CD4-positive, alpha-beta T cell (primary cell): ENCODE results near the gene ADAM8. TPM values are rescaled to one million over a fixed set of nuclear protein-coding genes. Genes with fewer than 3 reads are reported as not detected.

Experiments
- ATAC-seq: fragments of 200-7000 bp; cut with Tn5 transposase; one replicate; pipeline ENCODE4 v1.10.0; 2022; ENCODE audit warnings: mild to moderate bottlenecking; ENCODE audit not compliant: poor library complexity
- CTCF ChIA-PET: fragments of 350-600 bp; sonication (Branson Sonifier 250); formaldehyde crosslinking; loops from one replicate; lab custom pipeline; 2021; ENCODE audit warnings: antibody characterized with exemption, inconsistent platforms; lab: Charles Lee
- POLR2A ChIA-PET: fragments of 350-600 bp; sonication (Branson Sonifier 250); formaldehyde crosslinking; loops from one replicate; lab custom pipeline; 2021; ENCODE audit warnings: antibody characterized with exemption, inconsistent platforms; lab: Charles Lee
- DNase-seq, 14 experiments: peaks; one replicate each; pipeline ENCODE4 v3.0.0-alpha.2; 2013 to 2020; ENCODE audit warnings: mixed read lengths in 2 of 14
- H3K27ac ChIP-seq, 2 donors: one replicate each; pipeline versions ENCODE4 v1.5.1 to v1.7.0; 2013; ENCODE audit warnings: low read length in 2 of 2, low read depth in 1 of 2, mild to moderate bottlenecking in 1 of 2
- H3K27me3 ChIP-seq, 2 experiments: 1 replicate in 1 of 2; 2 replicates in 1 of 2; pipeline versions ENCODE4 v1.6.1 to v1.7.0; 2013; ENCODE audit warnings: low read length in 2 of 2, control low read depth in 1 of 2, mild to moderate bottlenecking in 1 of 2, moderate library complexity in 1 of 2; ENCODE audit not compliant: insufficient read depth in 2 of 2, control insufficient read depth in 1 of 2
- H3K36me3 ChIP-seq: one replicate; pipeline ENCODE4 v1.6.1; 2013; ENCODE audit warnings: low read length, control low read depth; ENCODE audit not compliant: insufficient read depth
- H3K4me1 ChIP-seq: one replicate; pipeline ENCODE4 v1.6.1; 2013; ENCODE audit warnings: low read length, control low read depth; ENCODE audit not compliant: insufficient read depth
- H3K4me3 ChIP-seq: one replicate; pipeline ENCODE4 v1.5.1; 2013; ENCODE audit warnings: mild to moderate bottlenecking, low read length, moderate library complexity
- H3K9me3 ChIP-seq, 2 experiments: 1 replicate in 1 of 2; 2 replicates in 1 of 2; pipeline versions ENCODE4 v1.6.1 to v1.7.0; 2013; ENCODE audit warnings: low read length in 2 of 2, mild to moderate bottlenecking in 2 of 2, control low read depth in 1 of 2, moderate library complexity in 1 of 2; ENCODE audit not compliant: control insufficient read depth in 1 of 2, insufficient read depth in 1 of 2
- H3K27ac Mint-ChIP-seq: one replicate; pipeline ENCODE4 v1.8.0; 2020; ENCODE audit warnings: mixed read lengths
- H3K27me3 Mint-ChIP-seq: one replicate; pipeline ENCODE4 v1.8.0; 2021; ENCODE audit warnings: mixed read lengths
- H3K36me3 Mint-ChIP-seq: one replicate; pipeline ENCODE4 v1.8.0; 2021; ENCODE audit warnings: low read depth, mixed read lengths
- H3K4me1 Mint-ChIP-seq: one replicate; pipeline ENCODE4 v1.8.0; 2021; ENCODE audit warnings: low read depth, mixed read lengths
- H3K4me3 Mint-ChIP-seq: one replicate; pipeline ENCODE4 v1.8.0; 2020; ENCODE audit warnings: mild to moderate bottlenecking, mixed read lengths
- H3K9me3 Mint-ChIP-seq: one replicate; pipeline ENCODE4 v1.8.0; 2020; ENCODE audit warnings: mixed read lengths
- intact Hi-C, 2 experiments: fragments of 100-400 bp; cut with DNase I in 1 of 2; cut with micrococcal nuclease in 1 of 2; formaldehyde crosslinking; loops; one replicate each; pipeline versions ENCODE4 v1.15.1 to v1.9.0; 2023 to 2025; cut with DNase I, micrococcal nuclease
- total RNA-seq, 174 experiments: library from RNA in 2 of 174; stranded (reverse) in 2 of 174; gene quantifications; one replicate each; pipeline ENCODE4 v1.2.3 and lab custom pipeline; 2021 to 2026
- TF ChIP-seq, protein P1 (sequence below): fragments of 200-600 bp; IDR thresholded peaks from one replicate; pipeline ENCODE4 v1.8.0; 2022; ENCODE audit warnings: antibody characterized with exemption, mild to moderate bottlenecking

The ADAM8 gene
- total RNA-seq, 2 experiments from 2014 or later: 95.6 to 95.9 TPM

- POLR2A ChIA-PET: interaction anchor here (0.7 to 1.2 kb wide), 2 partner anchors 9 to 20 kb away, joined by 3 to 4 read pairs; partner anchors contain the start of gene CALY
- Histone ChIP-seq H3K36me3 (peaks cover 20% of the 10 kb centered on the region), H3K27me3 (no peaks in the 10 kb centered on the region), H3K9me3 (peaks cover 0 to 2% of the 10 kb centered on the region in 2 experiments), H3K4me1 (peaks cover 12% of the 10 kb centered on the region), H3K4me3 (no peak overlapping the region), H3K27ac (no peak overlapping the region)
- peaks cover 13% of the 10 kb centered on the region for H3K4me1 Mint-ChIP-seq
- CTCF ChIA-PET: interaction anchor here (0.9 kb wide), 1 partner anchor 9 kb away, joined by 3 read pairs; no protein-coding TSS in a partner anchor
- no peaks in the 10 kb centered on the region for H3K9me3 Mint-ChIP-seq
- ATAC-seq: no peak
- no peak overlapping the region for H3K27ac Mint-ChIP-seq
- H3K36me3 Mint-ChIP-seq: peaks cover 27% of the 10 kb centered on the region
- H3K27me3 Mint-ChIP-seq: peaks cover 11% of the 10 kb centered on the region
- TF ChIP-seq, protein P1, sequence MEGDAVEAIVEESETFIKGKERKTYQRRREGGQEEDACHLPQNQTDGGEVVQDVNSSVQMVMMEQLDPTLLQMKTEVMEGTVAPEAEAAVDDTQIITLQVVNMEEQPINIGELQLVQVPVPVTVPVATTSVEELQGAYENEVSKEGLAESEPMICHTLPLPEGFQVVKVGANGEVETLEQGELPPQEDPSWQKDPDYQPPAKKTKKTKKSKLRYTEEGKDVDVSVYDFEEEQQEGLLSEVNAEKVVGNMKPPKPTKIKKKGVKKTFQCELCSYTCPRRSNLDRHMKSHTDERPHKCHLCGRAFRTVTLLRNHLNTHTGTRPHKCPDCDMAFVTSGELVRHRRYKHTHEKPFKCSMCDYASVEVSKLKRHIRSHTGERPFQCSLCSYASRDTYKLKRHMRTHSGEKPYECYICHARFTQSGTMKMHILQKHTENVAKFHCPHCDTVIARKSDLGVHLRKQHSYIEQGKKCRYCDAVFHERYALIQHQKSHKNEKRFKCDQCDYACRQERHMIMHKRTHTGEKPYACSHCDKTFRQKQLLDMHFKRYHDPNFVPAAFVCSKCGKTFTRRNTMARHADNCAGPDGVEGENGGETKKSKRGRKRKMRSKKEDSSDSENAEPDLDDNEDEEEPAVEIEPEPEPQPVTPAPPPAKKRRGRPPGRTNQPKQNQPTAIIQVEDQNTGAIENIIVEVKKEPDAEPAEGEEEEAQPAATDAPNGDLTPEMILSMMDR: no peak
- no peak for DNase-seq
- intact Hi-C loops: loop anchor here (5.0 kb wide), 2 partner anchors 174 to 479 kb away; no protein-coding TSS in a partner anchor
- no peak overlapping the region for H3K4me3 Mint-ChIP-seq
Measured at GRCh38 chr10:133315847-133316246, 39.2 kb upstream of the ADAM8 start.

GRCh38 chr10:133314911-133315310 is 38.2 kb upstream of the ADAM8 start:
- Mint-ChIP-seq H3K27me3 (peaks cover 6% of the 10 kb centered on the region), H3K4me3 (no peak overlapping the region), H3K4me1 (peaks cover 13% of the 10 kb centered on the region), H3K9me3 (no peaks in the 10 kb centered on the region), H3K27ac (no peak overlapping the region), H3K36me3 (peaks cover 30% of the 10 kb centered on the region)
- TF ChIP-seq, protein P1: no peak
- Histone ChIP-seq H3K4me1 (peaks cover 14% of the 10 kb centered on the region), H3K9me3 (peaks cover 0 to 1% of the 10 kb centered on the region in 2 experiments), H3K27ac (no peak overlapping the region), H3K4me3 (no peak overlapping the region), H3K36me3 (peaks cover 30% of the 10 kb centered on the region), H3K27me3 (no peaks in the 10 kb centered on the region)
- POLR2A ChIA-PET: interaction anchor here (1.2 kb wide), 1 partner anchor 21 kb away, joined by 4 read pairs; the partner anchor contains the start of gene CALY
- DNase-seq (no peak), ATAC-seq (no peak)
- intact Hi-C loops: loop anchor here (5.0 kb wide), 2 partner anchors 173 to 478 kb away; no protein-coding TSS in a partner anchor
- CTCF ChIA-PET: no interaction called here

- no peak overlapping the region for H3K27ac Mint-ChIP-seq
- H3K27ac ChIP-seq: no peak overlapping the region
- H3K4me1 ChIP-seq: peaks cover 11% of the 10 kb centered on the region
- no peaks in the 10 kb centered on the region for H3K9me3 Mint-ChIP-seq
- peaks cover 2% of the 10 kb centered on the region for H3K27me3 Mint-ChIP-seq
- CTCF ChIA-PET: interaction anchor here (1.0 to 1.3 kb wide), 2 partner anchors 11 to 17 kb away, joined by 3 to 4 read pairs; no protein-coding TSS in a partner anchor
- intact Hi-C loops: no loop called here
- TF ChIP-seq, protein P1: no peak
- no peak for DNase-seq
- no peaks in the 10 kb centered on the region for H3K27me3 ChIP-seq
- no peak for ATAC-seq
- H3K4me3 Mint-ChIP-seq: peak overlapping the region; percentile 15
- POLR2A ChIA-PET: no interaction called here
- peaks cover 37% of the 10 kb centered on the region for H3K36me3 ChIP-seq
- H3K4me3 ChIP-seq: no peak overlapping the region
- peaks cover 37% of the 10 kb centered on the region for H3K36me3 Mint-ChIP-seq
- H3K4me1 Mint-ChIP-seq: peaks cover 8% of the 10 kb centered on the region
- H3K9me3 ChIP-seq: peaks cover 0 to 9% of the 10 kb centered on the region in 2 experiments
Measured at GRCh38 chr10:133313192-133313591, 36.5 kb upstream of the ADAM8 start.
